ENCODE data around the gene UTP15. TPM values are rescaled to one million over a fixed set of nuclear protein-coding genes. Genes with fewer than 3 reads are reported as not detected.

UTP15 gene
- total and polyA plus RNA-seq, 10 of the 15 experiments (the other 5 are each of a cell fraction or from before 2014, with no cell fraction given): 22.5 to 39.4 (median 29.6) TPM

DNA sequence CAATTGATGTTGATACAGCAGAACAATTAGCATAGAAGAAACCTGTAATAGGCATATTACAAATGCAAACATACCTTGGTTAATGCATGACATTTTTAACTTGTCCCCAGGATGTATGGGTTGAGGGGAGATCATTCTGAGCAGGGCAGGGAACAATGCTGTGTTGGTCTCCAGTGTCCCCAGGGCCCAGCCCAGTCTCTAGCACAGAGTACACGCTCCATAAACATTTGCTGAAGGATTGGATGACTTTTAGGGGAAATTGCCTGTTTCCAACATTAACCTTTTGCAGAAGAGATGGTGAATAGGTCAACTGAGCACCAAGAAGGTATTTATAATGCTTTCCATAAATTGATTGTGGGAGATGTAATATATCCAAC, 20.2 kb upstream of the UTP15 start (continued):
- TF ChIP-seq, protein P1, sequence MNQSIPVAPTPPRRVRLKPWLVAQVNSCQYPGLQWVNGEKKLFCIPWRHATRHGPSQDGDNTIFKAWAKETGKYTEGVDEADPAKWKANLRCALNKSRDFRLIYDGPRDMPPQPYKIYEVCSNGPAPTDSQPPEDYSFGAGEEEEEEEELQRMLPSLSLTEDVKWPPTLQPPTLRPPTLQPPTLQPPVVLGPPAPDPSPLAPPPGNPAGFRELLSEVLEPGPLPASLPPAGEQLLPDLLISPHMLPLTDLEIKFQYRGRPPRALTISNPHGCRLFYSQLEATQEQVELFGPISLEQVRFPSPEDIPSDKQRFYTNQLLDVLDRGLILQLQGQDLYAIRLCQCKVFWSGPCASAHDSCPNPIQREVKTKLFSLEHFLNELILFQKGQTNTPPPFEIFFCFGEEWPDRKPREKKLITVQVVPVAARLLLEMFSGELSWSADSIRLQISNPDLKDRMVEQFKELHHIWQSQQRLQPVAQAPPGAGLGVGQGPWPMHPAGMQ (IDR thresholded peaks at IDR 0.05; ENCODE audit: borderline replicate concordance): no peak
- TF ChIP-seq SMAD1 (IDR thresholded peaks at IDR 0.05; ENCODE audit: low read depth, partially characterized antibody): no peak
- no peak for TF ChIP-seq STAT1 (conservative IDR thresholded peaks at IDR 0.05)
- no peak for TF ChIP-seq MEF2B (IDR thresholded peaks at IDR 0.05; ENCODE audit: partially characterized antibody, poor library complexity, severe bottlenecking)
- TF ChIP-seq PAX8 (IDR thresholded peaks at IDR 0.05): no peak
- no peak for TF ChIP-seq SPI1 (IDR thresholded peaks at IDR 0.05; ENCODE audit: borderline replicate concordance, insufficient read depth, low read depth, low read length)
- no peak for TF ChIP-seq CHD4 (IDR thresholded peaks at IDR 0.05)
- TF ChIP-seq CTCF (IDR thresholded peaks at IDR 0.05 in 2 of 3, conservative IDR thresholded peaks at IDR 0.05 in 1 of 3; ENCODE audit: control insufficient read depth in 2 of 3, extremely low read depth in 1 of 3, insufficient read depth in 1 of 3, low read depth in 3 of 3, low read length in 3 of 3): no peak

- in situ Hi-C loops (cut with MboI): no loop called here
- Histone ChIP-seq H3K79me2 (ENCODE audit: control insufficient read depth, insufficient read depth, low read length) (no peaks in the 10 kb centered on the region), H3K4me3 (no peak overlapping the region), H3K4me1 (ENCODE audit: control insufficient read depth, insufficient read depth, low read length) (no peaks in the 10 kb centered on the region), H3K27ac (ENCODE audit: control insufficient read depth, insufficient read depth) (no peak overlapping the region), H3K27me3 (replicated peaks in 1 of 2; ENCODE audit: control insufficient read depth in 2 of 2, insufficient read depth in 2 of 2, low read length in 1 of 2) (no peaks in the 10 kb centered on the region), H2AFZ (ENCODE audit: control insufficient read depth, low read depth, low read length) (no peak overlapping the region), H4K20me1 (ENCODE audit: control insufficient read depth, insufficient read depth) (no peaks in the 10 kb centered on the region), H3K36me3 (ENCODE audit: control insufficient read depth in 2 of 2, insufficient read depth in 2 of 2, low read length in 1 of 2) (no peaks in the 10 kb centered on the region), H3K9me3 (replicated peaks; ENCODE audit: control insufficient read depth, insufficient read depth, low read length) (no peaks in the 10 kb centered on the region), H3K4me2 (ENCODE audit: control insufficient read depth, insufficient read depth) (no peak overlapping the region), H3K9ac (ENCODE audit: control insufficient read depth, insufficient read depth, low read length) (no peak overlapping the region)
- ChIA-PET POLR2A (no interaction called here), CTCF (no interaction called here), RAD21 (ENCODE audit: unreplicated experiment) (no interaction called here), SMC1A (ENCODE audit: uncharacterized antibody, unreplicated experiment) (no interaction called here)
- DNase-seq (ENCODE audit: low read depth, low spot score): no peak
- BruUV-seq (replicated peaks): no TSS peak
- intact Hi-C loops (cut with micrococcal nuclease; ENCODE audit: unreplicated experiment): no loop called here
- 67% methylated on average over 1 of the region's 1 CpG for WGBS (ENCODE audit: insufficient coverage, insufficient replicate concordance, low lambda C conversion rate, missing lambda C conversion rate)
- no peak for ATAC-seq
- no peak for FAIRE-seq
- TF ChIP-seq CTCF (IDR thresholded peaks at IDR 0.05 in 2 of 3, conservative IDR thresholded peaks at IDR 0.05 in 1 of 3; ENCODE audit: control insufficient read depth in 2 of 3, extremely low read depth in 1 of 3, insufficient read depth in 1 of 3, low read depth in 3 of 3, low read length in 3 of 3): no peak
- TF ChIP-seq STAT3 (IDR thresholded peaks at IDR 0.05; ENCODE audit: low read depth, low read length): no peak
- no peak for TF ChIP-seq SUZ12 (IDR thresholded peaks at IDR 0.05; ENCODE audit: unreplicated experiment)
- TF ChIP-seq ELK1 (IDR thresholded peaks at IDR 0.05; ENCODE audit: low read depth, low read length): no peak
- no peak for TF ChIP-seq NFYA (IDR thresholded peaks at IDR 0.05; ENCODE audit: borderline replicate concordance, low read depth, low read length)
- no peak for TF ChIP-seq PAX8 (IDR thresholded peaks at IDR 0.05)
- TF ChIP-seq SPI1 (IDR thresholded peaks at IDR 0.05; ENCODE audit: borderline replicate concordance, insufficient read depth, low read depth, low read length): no peak
These were observed 15.5 kb upstream of the UTP15 start for GRCh38 chr5:73550016-73550415.

Data from GM12878 (cell line).